K562 (cell line): ENCODE results near the gene WDR64. TPM values are rescaled to one million over a fixed set of nuclear protein-coding genes. Genes with fewer than 3 reads are reported as not detected.

Source experiments
- ARNT ChIP-seq, 2 experiments: fragments of 450-650 bp; IDR thresholded peaks; 2 replicates each; pipeline ENCODE4 v1.6.1; 2016; ENCODE audit warnings: mild to moderate bottlenecking in 1 of 2
- CUX1 ChIP-seq: fragments of 200-800 bp; sonication (Bioruptor generic); IDR thresholded peaks from 2 replicates; pipeline ENCODE4 v1.6.1; 2016; ENCODE audit warnings: missing genetic modification characterization, missing compliant biosample characterization
- E2F1 ChIP-seq: sonication (generic); formaldehyde crosslinking; IDR thresholded peaks from 2 replicates; pipeline ENCODE4 v1.8.1; 2023; ENCODE audit warnings: mild to moderate bottlenecking, missing genetic modification reagents, moderate library complexity
- EP400 ChIP-seq: fragments of 450-650 bp; IDR thresholded peaks from 2 replicates; pipeline ENCODE4 v1.6.1; 2017; ENCODE audit warnings: antibody characterized with exemption, mild to moderate bottlenecking, moderate library complexity
- ESRRA ChIP-seq: fragments of 450-650 bp; IDR thresholded peaks from 2 replicates; pipeline ENCODE4 v1.6.1; 2014; ENCODE audit warnings: low read depth, mild to moderate bottlenecking, moderate library complexity, borderline replicate concordance
- FOXA1 ChIP-seq: fragments of 450-650 bp; IDR thresholded peaks from 2 replicates; pipeline ENCODE4 v1.6.1; 2016; ENCODE audit warnings: mild to moderate bottlenecking, borderline replicate concordance
- MTA1 ChIP-seq: fragments of 450-650 bp; IDR thresholded peaks from 2 replicates; pipeline ENCODE4 v1.6.1; 2017; ENCODE audit warnings: borderline replicate concordance
- MTA2 ChIP-seq: fragments of 450-650 bp; IDR thresholded peaks from 2 replicates; pipeline ENCODE4 v1.6.1; 2016; ENCODE audit warnings: low read depth
- PATZ1 ChIP-seq: fragments of 250-450 bp; sonication (Bioruptor Pico); IDR thresholded peaks from 2 replicates; pipeline ENCODE4 v1.5.0; 2020; ENCODE audit warnings: mild to moderate bottlenecking, borderline replicate concordance
- PRPF4 ChIP-seq: fragments of 200-400 bp; formaldehyde crosslinking; IDR thresholded peaks from one replicate; pipeline ENCODE4 v1.6.1; 2017; ENCODE audit warnings: low read length, low read depth, mild to moderate bottlenecking; ENCODE audit not compliant: insufficient read depth, poor library complexity, severe bottlenecking
- PTRF ChIP-seq: fragments of 450-650 bp; IDR thresholded peaks from 2 replicates; pipeline ENCODE4 v1.6.1; 2016; ENCODE audit warnings: mild to moderate bottlenecking, missing genetic modification characterization, missing compliant biosample characterization
- RBBP5 ChIP-seq: fragments of 200-600 bp; sonication (generic); IDR thresholded peaks from 2 replicates; pipeline ENCODE4 v1.6.1; 2012; ENCODE audit warnings: borderline replicate concordance, mild to moderate bottlenecking, low read length, control low read depth, inconsistent platforms; ENCODE audit not compliant: insufficient read depth, poor library complexity, severe bottlenecking
- SFPQ ChIP-seq: fragments of 200-400 bp; formaldehyde crosslinking; IDR thresholded peaks from 2 replicates; pipeline ENCODE4 v1.6.1; 2017; ENCODE audit warnings: mild to moderate bottlenecking, low read depth, low read length, moderate library complexity
- TBP ChIP-seq: optimal IDR thresholded peaks from 2 replicates; pipeline ENCODE3; 2011; ENCODE audit warnings: low read depth, low read length, improper control_type of control experiment
- ZNF146 ChIP-seq: IDR thresholded peaks from one replicate; pipeline ENCODE4 v1.6.1; 2018; ENCODE audit warnings: missing compliant biosample characterization; ENCODE audit not compliant: unreplicated experiment
- polyA plus RNA-seq, 8 experiments: library from polyadenylated mRNA; depleted of rRNA in 4 of 8; stranded (reverse) in 5 of 8; unstranded in 3 of 8; fragments of >200 nt; fragmentation: Nextera tagmentation in 2 of 8; fragmentation: Illumina TruSeq in 1 of 8; extraction: Ambion mirVana in 2 of 8; extraction: Trizol in 1 of 8; gene quantifications; 2 replicates each; pipeline versions ENCODE4 v1.2.1 to v1.2.3, GENCODE V29; 2011 to 2014; ENCODE audit warnings: inconsistent platforms in 1 of 8, missing spikeins in 1 of 8
- total RNA-seq, 7 experiments: library from RNA; depleted of rRNA in 6 of 7; stranded (reverse); fragments of >200 nt in 6 of 7; fragmentation: Illumina TruSeq in 2 of 7; extraction: Trizol in 2 of 7; gene quantifications; 2 replicates each; pipeline versions ENCODE4 v1.2.1 to v1.2.3, GENCODE V29; 2011 to 2021; ENCODE audit warnings: low replicate concordance in 1 of 7

WDR64 gene
- total and polyA plus RNA-seq, 9 of the 15 experiments (the other 6 are each of a cell fraction or from before 2014, with no cell fraction given) = 0.06 to 0.29 (median 0.19) TPM; not detected in 5

- TF ChIP-seq FOXA1 (0 out of 2 replicates have a peak, but pooled peaks have one; percentile 32), SFPQ (no peak), MTA2 (peak; percentile 96), E2F1 (CRISPR knock-in tag) (peak; percentile 33; the same call in 1 of the 2 replicates), ZNF146 (CRISPR knock-in tag) (no peak), PATZ1 (CRISPR knock-in tag) (no peak), PTRF (tag) (no peak), ARNT (IDR thresholded peaks at IDR 0.05) (peak; percentile 87 to 95; a peak in 3 of 4 replicates), PRPF4 (no peak), EP400 (peak; percentile 44), MTA1 (peak; percentile 88), TBP (peak; percentile 14), RBBP5 (peak; percentile 92), CUX1 (CRISPR knock-in tag) (peak; percentile 86), ESRRA (peak; percentile 79)
Observed at GRCh38 chr1:241696172-241696814, 44.2 kb downstream of the WDR64 start (continued).
